Fibroblast of skin of right quadriceps (primary cell): ENCODE results near the gene SSTR5.

ENCODE experiments used
- DNase-seq: peaks from one replicate; pipeline ENCODE4 v3.0.0-alpha.2; 2013

Gene SSTR5

GRCh38 chr16:1093284-1094123, 21.0 kb downstream of the SSTR5 start:
- peak; percentile 8 for DNase-seq

DNA sequence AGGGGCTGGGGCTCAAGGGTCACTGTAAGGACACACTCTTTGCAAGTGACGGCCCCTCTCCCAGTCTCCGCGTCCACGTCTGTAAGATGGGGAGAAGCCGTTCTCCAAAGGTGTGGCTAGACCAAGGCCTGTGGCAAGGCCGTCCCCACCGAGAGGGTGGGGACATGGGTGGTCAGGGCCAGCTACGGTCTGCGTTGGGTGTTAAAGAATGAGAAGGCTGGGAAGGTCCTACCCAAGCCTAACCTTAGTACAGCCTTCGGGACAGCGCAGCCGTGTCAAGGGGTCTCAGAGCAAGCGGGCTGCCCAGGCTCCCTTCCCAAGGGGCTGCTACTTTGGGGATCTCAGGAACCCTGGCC, 21.6 kb downstream of the SSTR5 start:
- no peak for DNase-seq

DNA sequence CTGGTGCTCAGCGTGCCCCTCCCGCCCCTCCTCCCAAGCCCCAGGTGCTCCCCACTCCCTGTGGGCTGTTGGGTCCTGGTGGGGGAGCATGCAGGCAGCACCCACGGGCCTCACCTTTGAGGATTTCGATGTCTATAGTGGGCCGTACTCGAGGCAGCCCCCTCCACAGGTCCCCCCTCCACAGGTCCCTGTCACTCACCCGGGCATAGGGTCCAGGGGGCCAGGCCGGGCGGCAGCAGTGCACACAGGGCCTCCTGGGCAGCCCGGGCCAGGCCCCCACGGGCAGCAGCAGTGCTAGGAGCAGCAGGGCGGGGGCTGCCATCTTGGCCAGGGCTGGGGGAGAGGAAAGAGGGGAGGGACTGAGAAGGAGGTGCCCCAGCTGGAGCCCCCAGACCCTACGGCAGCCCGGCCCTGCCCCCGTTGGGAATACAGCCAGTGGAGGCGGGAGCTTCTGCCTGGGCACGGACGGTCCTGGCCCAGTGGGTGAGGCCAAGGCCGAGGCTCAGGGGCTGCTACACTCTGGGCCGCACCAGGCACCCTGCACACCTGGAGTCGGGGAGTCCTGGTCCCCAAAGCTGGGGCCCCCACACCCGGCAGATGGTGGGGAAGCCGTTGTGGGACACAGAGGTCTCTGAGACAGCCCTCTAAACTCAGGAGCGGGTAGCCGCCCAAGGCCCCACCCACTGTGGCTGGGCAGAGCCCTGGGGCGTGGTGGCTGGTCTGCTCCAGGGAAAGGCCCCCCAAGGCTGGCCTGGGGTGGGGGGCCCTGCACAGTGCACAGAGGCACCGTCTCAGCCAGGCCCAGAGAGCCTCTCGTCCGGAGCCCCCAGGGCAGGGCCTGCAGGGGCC, 22.3 kb downstream of the SSTR5 start:
- DNase-seq = no peak

GRCh38 chr16:1095450-1096168, 23.1 kb downstream of the SSTR5 start:
- DNase-seq = no peak

DNA sequence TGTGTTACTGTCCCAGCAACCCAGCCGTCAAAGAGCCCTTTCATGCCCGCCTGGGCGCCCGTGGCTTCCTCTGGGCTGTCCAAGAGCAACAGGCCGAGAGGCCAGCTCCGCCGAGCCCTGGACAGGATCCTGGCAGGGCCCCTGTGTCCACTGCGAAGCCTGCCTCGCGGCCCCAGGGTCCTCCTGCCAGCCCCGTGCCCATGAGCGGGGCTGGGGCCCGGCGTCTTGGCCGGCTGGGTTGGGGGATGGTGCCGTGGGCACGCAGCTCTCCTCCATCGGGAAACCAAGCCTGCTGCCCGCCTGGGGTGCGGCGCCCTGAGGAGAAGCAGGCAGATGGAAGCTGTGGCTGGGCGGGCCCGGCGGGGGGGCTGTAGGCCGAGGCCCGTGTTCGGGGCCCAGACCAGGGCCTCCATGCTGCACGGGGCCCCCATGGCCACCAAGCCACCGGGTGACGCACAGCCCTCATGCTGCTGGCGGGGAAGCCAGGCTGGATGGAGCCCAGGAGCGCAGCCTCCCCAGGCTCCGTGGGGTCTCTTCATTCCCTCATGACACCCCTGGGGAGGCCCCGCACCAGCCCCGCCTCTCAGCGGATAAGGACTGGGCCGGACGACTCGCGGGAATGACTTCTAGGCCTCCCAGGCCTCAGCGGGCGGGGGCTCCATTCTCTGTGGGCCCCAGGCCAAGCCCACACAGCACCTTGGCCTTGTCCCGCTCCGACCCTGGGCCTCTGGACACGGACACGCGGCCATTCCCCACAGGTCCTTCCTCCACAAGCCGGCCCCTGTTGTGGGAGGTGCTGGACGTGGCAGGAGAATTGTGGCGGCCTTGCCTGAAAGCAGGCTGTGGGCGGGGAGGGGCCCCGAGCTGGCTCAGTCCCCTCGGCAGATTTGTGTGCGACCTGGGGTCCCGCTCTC, 23.9 kb downstream of the SSTR5 start, which contains the start of gene C1QTNF8:
TSS of gene C1QTNF8 (minus strand) at position 76 of the 914 bp plus-strand sequence. CDS start 1,322 bp downstream, outside the sequence.
- no peak for DNase-seq

- DNase-seq = no peak
These were observed 24.6 kb downstream of the SSTR5 start for GRCh38 chr16:1097156-1097555.

DNA sequence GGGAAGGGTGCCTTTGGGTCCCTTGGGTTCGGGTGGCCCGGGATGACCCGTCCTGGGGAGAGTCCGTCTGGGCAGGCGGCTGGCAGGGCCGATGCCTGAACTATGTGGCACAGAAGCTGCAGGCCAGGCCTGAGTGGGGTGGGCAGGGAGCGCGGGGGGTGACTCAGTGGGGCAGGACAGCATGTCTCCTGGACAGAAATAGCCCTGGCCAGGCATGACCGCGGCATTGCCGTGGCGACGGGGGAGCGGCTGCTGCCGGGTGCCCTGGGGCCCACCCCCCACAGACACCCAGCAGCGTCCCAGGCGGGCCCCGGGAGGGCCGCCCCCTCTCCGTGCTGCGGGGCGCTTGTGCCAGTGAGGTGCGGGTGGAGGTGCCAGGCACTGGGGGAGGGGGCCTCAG, 25.3 kb downstream of the SSTR5 start:
- DNase-seq = no peak

GRCh38 chr16:1098266-1098991, 25.9 kb downstream of the SSTR5 start:
- no peak for DNase-seq

DNA sequence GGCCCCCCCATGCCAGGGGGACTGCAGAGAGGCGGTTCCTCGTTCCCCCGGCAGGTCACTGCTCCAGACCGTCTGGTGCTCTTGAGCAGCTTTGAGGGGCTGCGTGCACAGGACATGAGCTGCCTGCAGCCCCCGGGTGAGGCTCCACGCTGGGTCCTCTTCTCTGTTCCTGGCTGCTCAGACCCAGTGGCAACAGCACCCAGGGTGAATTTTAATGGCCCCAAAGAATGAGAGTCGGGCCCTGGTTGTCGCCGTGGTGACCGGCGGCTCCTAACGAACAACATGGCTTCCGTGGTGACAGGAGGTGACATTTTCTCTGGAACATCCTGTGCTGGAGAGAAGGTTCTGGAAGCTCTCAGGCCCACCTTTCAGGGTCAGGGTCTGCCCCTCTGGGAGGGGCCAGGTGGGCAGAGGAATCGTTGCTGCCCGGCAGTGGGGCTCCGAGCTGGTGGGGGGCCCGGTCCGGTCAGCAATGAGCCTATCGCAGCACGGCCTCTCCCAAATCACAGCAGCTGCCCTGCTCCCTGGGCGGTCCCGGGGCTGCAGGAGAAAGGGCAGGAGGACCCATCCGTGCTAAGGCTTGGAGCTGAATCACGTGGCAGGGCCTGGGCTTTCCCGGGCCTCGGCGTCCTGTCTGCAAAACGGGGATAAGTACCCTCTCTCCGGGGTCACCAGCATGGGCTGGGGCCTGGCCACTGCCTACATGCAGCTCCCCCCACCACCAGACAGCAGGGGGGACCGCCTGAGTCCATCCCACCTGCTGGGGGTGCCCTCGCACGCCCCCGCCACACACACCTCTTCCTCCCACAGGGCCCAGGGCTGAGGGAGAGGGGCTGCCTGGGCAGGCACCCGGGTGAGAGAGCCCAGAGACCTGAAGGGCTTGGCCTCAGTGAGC, 26.9 kb downstream of the SSTR5 start:
- no peak for DNase-seq

GRCh38 chr16:1100084-1100800, 27.7 kb downstream of the SSTR5 start:
- DNase-seq = no peak

GRCh38 chr16:1101133-1101532, 28.6 kb downstream of the SSTR5 start:
- no peak for DNase-seq

GRCh38 chr16:1101573-1102332, 29.2 kb downstream of the SSTR5 start:
- no peak for DNase-seq

- DNase-seq = no peak
These were observed 29.8 kb downstream of the SSTR5 start for GRCh38 chr16:1102333-1102700.

DNA sequence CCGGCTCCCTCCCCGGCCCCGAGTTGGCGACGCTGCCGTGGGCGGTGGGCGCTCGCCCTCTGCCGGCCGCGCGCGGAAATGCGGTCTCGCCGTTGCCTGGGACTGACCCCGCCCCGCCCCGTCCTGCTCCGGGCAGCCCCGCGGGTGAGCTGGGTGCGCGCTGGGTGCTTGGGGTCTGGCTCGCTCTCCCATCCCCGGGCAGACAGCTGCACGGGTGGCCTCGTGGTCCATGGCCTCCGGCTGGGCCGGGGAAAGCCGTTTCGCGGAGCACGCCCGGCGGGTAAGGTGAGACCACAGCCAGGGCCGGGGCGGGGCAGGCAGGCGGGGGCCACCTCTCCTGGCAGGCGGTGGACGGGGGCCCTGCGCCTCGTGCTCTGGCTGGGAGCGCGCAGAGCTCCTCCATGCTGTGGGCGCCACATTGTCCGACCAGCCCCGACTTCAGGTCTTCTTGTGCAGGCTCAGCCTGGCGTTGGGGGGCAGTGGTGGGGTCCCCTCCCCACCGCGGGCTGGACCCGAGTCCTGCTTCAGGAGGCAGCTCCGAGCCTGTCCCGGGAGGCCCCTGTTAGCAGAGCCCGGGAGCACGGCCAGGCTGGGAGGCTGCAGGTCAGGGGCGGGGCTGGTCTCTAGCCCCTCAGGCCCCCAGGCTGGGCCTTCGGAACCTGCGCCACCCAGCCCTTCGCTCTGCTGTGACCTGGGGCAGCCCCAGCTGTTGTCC, 30.5 kb downstream of the SSTR5 start:
- DNase-seq = peak; percentile 16

DNA sequence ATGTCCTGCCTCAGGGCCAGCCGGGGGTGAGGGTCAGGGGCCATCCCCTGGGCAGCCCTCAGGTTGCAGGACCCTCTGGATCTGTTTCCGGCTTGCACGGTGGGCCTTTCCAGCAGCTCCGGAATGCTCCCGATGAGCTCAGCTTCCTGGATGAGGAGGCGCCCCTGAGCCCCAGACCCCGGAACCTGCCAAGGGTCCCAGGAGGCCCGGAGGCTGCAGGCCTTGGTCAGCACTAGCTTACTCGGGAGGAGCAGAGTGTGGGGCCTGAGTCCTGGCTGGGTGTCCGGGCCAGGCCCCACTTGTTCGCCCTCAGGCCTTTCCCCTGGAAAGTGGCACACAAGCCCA, 31.1 kb downstream of the SSTR5 start:
- no peak for DNase-seq

DNA sequence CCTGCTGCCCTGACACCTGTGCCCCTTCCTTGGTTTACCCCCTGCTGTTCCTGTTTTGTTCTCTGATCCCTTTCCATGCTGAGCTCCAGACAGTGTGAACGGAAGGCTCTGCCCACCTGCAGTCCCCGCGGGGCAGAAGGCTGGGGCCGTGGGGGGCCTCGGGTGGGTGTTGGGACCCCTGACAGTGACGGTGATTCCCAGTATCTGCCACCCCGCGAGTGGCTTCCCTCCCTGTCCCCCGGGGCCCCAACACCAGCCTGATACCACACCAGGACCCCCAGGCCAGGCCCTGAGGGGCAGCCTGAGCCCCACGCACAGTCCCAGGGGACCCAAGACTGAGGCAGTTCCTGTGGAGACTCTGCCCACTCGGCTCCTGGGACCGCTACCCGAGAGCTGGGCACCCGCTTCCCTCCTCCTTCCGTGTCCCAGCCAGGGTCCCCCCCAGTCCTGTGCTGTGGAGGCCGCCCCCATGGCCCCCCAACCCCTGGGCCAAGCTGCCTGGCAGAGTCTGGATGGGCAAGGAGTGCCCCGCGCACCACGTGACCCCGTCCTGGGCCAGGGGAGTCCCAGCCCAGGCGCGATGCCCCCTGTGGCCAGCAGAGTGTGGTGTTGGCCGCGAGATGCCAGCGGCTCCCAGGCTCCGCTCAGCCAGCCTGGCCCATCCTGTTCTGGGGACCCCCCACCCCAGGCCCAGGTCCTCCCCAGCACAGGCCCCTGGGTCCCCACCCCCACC, 33.5 kb downstream of the SSTR5 start:
- peak; percentile 23 for DNase-seq

GRCh38 chr16:1106659-1107058, 34.1 kb downstream of the SSTR5 start:
- DNase-seq = no peak

DNA sequence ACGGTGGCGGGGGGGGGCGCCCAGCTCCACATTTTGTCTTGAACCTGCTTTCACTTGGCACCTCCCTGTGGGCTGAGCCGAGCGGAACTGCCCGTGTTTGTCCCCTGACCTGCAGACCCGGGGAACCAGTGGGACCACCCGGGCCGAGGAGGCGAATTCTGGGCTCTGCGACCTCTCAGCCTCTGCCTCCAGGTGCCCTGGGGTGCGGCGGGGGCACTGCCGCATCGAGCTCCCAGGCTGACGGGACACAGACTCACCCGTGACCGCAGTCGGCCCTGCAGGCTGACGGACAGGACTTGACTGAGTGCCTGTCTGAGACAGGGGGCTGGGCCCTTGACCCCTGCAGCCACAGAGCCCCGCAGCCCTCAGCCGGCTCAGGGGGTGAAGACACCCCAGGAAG, 34.6 kb downstream of the SSTR5 start:
- DNase-seq = no peak
